ENCODE measurements around the gene NLRC3.

The NLRC3 gene

GRCh38 chr16:3580251-3580651 is 3.0 kb upstream of the NLRC3 start:
- Histone ChIP-seq H3K27ac (ENCODE audit: low read depth in 2 of 2, low read length in 2 of 2) (no peak overlapping the region), H3K4me1 (ENCODE audit: control insufficient read depth in 2 of 2, insufficient read depth in 2 of 2, low read length in 2 of 2) (peaks cover 7 to 9% of the 10 kb centered on the region in 2 donors), H3K9ac (ENCODE audit: low read depth in 1 of 2, low read length in 2 of 2) (no peak overlapping the region), H3K9me3 (ENCODE audit: control insufficient read depth in 2 of 2, low read length in 2 of 2) (no peaks in the 10 kb centered on the region), H3K27me3 (ENCODE audit: control insufficient read depth in 2 of 2, insufficient read depth in 2 of 2, low read length in 2 of 2) (no peaks in the 10 kb centered on the region), H3K4me3 (ENCODE audit: low read length in 2 of 2) (no peak overlapping the region), H3K36me3 (ENCODE audit: control insufficient read depth in 2 of 2, insufficient read depth in 2 of 2, low read length in 2 of 2) (peaks cover 2 to 4% of the 10 kb centered on the region in 2 donors)

- peaks cover 7 to 9% of the 10 kb centered on the region in 2 donors for H3K4me1 ChIP-seq (ENCODE audit: control insufficient read depth in 2 of 2, insufficient read depth in 2 of 2, low read length in 2 of 2)
- H3K27ac ChIP-seq (ENCODE audit: low read depth in 2 of 2, low read length in 2 of 2), result no peak overlapping the region
- H3K27me3 ChIP-seq (ENCODE audit: control insufficient read depth in 2 of 2, insufficient read depth in 2 of 2, low read length in 2 of 2), result no peaks in the 10 kb centered on the region
- H3K36me3 ChIP-seq (ENCODE audit: control insufficient read depth in 2 of 2, insufficient read depth in 2 of 2, low read length in 2 of 2), result peaks cover 2 to 4% of the 10 kb centered on the region in 2 donors
- H3K4me3 ChIP-seq (ENCODE audit: low read length in 2 of 2), result no peak overlapping the region
- no peak overlapping the region for H3K9ac ChIP-seq (ENCODE audit: low read depth in 1 of 2, low read length in 2 of 2)
- H3K9me3 ChIP-seq (ENCODE audit: control insufficient read depth in 2 of 2, low read length in 2 of 2), result no peaks in the 10 kb centered on the region
Observed at GRCh38 chr16:3579776-3580175, 2.6 kb upstream of the NLRC3 start.

GRCh38 chr16:3578610-3579551 is 1.7 kb upstream of the NLRC3 start:
- Histone ChIP-seq H3K4me1 (ENCODE audit: control insufficient read depth in 2 of 2, insufficient read depth in 2 of 2, low read length in 2 of 2) (peaks cover 7 to 9% of the 10 kb centered on the region in 2 donors), H3K36me3 (ENCODE audit: control insufficient read depth in 2 of 2, insufficient read depth in 2 of 2, low read length in 2 of 2) (peaks cover 2 to 4% of the 10 kb centered on the region in 2 donors), H3K27me3 (ENCODE audit: control insufficient read depth in 2 of 2, insufficient read depth in 2 of 2, low read length in 2 of 2) (no peaks in the 10 kb centered on the region), H3K4me3 (ENCODE audit: low read length in 2 of 2) (peak overlapping the region in 1 of 2 donors; percentile 48), H3K9me3 (ENCODE audit: control insufficient read depth in 2 of 2, low read length in 2 of 2) (no peaks in the 10 kb centered on the region), H3K27ac (ENCODE audit: low read depth in 2 of 2, low read length in 2 of 2) (peak overlapping the region in 1 of 2 donors; percentile 52), H3K9ac (ENCODE audit: low read depth in 1 of 2, low read length in 2 of 2) (peak overlapping the region in 1 of 2 donors; percentile 32)

- H3K36me3 ChIP-seq (ENCODE audit: control insufficient read depth in 2 of 2, insufficient read depth in 2 of 2, low read length in 2 of 2), result peaks cover 0 to 2% of the 10 kb centered on the region in 2 donors
- H3K9ac ChIP-seq (ENCODE audit: low read depth in 1 of 2, low read length in 2 of 2), result no peak overlapping the region
- peaks cover 7 to 9% of the 10 kb centered on the region in 2 donors for H3K4me1 ChIP-seq (ENCODE audit: control insufficient read depth in 2 of 2, insufficient read depth in 2 of 2, low read length in 2 of 2)
- H3K9me3 ChIP-seq (ENCODE audit: control insufficient read depth in 2 of 2, low read length in 2 of 2), result no peaks in the 10 kb centered on the region
- peak overlapping the region in 1 of 2 donors; percentile 52 for H3K27ac ChIP-seq (ENCODE audit: low read depth in 2 of 2, low read length in 2 of 2)
- H3K4me3 ChIP-seq (ENCODE audit: low read length in 2 of 2), result no peak overlapping the region
- H3K27me3 ChIP-seq (ENCODE audit: control insufficient read depth in 2 of 2, insufficient read depth in 2 of 2, low read length in 2 of 2), result no peaks in the 10 kb centered on the region
Observed at GRCh38 chr16:3578121-3578520, 918 bp upstream of the NLRC3 start.

GRCh38 chr16:3576211-3576610 is 992 bp downstream of the NLRC3 start:
- Histone ChIP-seq H3K4me3 (ENCODE audit: low read length in 2 of 2) (peak overlapping the region; percentile 22 to 67), H3K4me1 (ENCODE audit: control insufficient read depth in 2 of 2, insufficient read depth in 2 of 2, low read length in 2 of 2) (peaks cover 7 to 9% of the 10 kb centered on the region in 2 donors), H3K27me3 (ENCODE audit: control insufficient read depth in 2 of 2, insufficient read depth in 2 of 2, low read length in 2 of 2) (no peaks in the 10 kb centered on the region), H3K27ac (ENCODE audit: low read depth in 2 of 2, low read length in 2 of 2) (no peak overlapping the region), H3K9ac (ENCODE audit: low read depth in 1 of 2, low read length in 2 of 2) (no peak overlapping the region), H3K36me3 (ENCODE audit: control insufficient read depth in 2 of 2, insufficient read depth in 2 of 2, low read length in 2 of 2) (no peaks in the 10 kb centered on the region), H3K9me3 (ENCODE audit: control insufficient read depth in 2 of 2, low read length in 2 of 2) (no peaks in the 10 kb centered on the region)

GRCh38 chr16:3575491-3575890 is 1.7 kb downstream of the NLRC3 start:
- Histone ChIP-seq H3K9ac (ENCODE audit: low read depth in 1 of 2, low read length in 2 of 2) (no peak overlapping the region), H3K4me3 (ENCODE audit: low read length in 2 of 2) (peak overlapping the region in 1 of 2 donors; percentile 9), H3K27ac (ENCODE audit: low read depth in 2 of 2, low read length in 2 of 2) (no peak overlapping the region)

GRCh38 chr16:3574195-3574594 is 3.0 kb downstream of the NLRC3 start:
- Histone ChIP-seq H3K4me3 (ENCODE audit: low read length in 2 of 2) (no peak overlapping the region), H3K27me3 (ENCODE audit: control insufficient read depth in 2 of 2, insufficient read depth in 2 of 2, low read length in 2 of 2) (no peaks in the 10 kb centered on the region), H3K9me3 (ENCODE audit: control insufficient read depth in 2 of 2, low read length in 2 of 2) (peaks cover 0 to 6% of the 10 kb centered on the region in 2 donors), H3K27ac (ENCODE audit: low read depth in 2 of 2, low read length in 2 of 2) (no peak overlapping the region), H3K36me3 (ENCODE audit: control insufficient read depth in 2 of 2, insufficient read depth in 2 of 2, low read length in 2 of 2) (no peaks in the 10 kb centered on the region), H3K9ac (ENCODE audit: low read depth in 1 of 2, low read length in 2 of 2) (no peak overlapping the region), H3K4me1 (ENCODE audit: control insufficient read depth in 2 of 2, insufficient read depth in 2 of 2, low read length in 2 of 2) (peaks cover 4 to 7% of the 10 kb centered on the region in 2 donors)

More at GRCh38 chr16:3575491-3575890, 1.7 kb downstream of the NLRC3 start:
- H3K27me3 ChIP-seq (ENCODE audit: control insufficient read depth in 2 of 2, insufficient read depth in 2 of 2, low read length in 2 of 2), result no peaks in the 10 kb centered on the region
- H3K4me1 ChIP-seq (ENCODE audit: control insufficient read depth in 2 of 2, insufficient read depth in 2 of 2, low read length in 2 of 2), result peaks cover 7 to 9% of the 10 kb centered on the region in 2 donors
- peaks cover 0 to 3% of the 10 kb centered on the region in 2 donors for H3K9me3 ChIP-seq (ENCODE audit: control insufficient read depth in 2 of 2, low read length in 2 of 2)
- H3K36me3 ChIP-seq (ENCODE audit: control insufficient read depth in 2 of 2, insufficient read depth in 2 of 2, low read length in 2 of 2), result no peaks in the 10 kb centered on the region

GRCh38 chr16:3573146-3573815 is 3.9 kb downstream of the NLRC3 start:
- Histone ChIP-seq H3K9me3 (ENCODE audit: control insufficient read depth in 2 of 2, low read length in 2 of 2) (peaks cover 0 to 6% of the 10 kb centered on the region in 2 donors), H3K27me3 (ENCODE audit: control insufficient read depth in 2 of 2, insufficient read depth in 2 of 2, low read length in 2 of 2) (no peaks in the 10 kb centered on the region), H3K27ac (ENCODE audit: low read depth in 2 of 2, low read length in 2 of 2) (no peak overlapping the region), H3K36me3 (ENCODE audit: control insufficient read depth in 2 of 2, insufficient read depth in 2 of 2, low read length in 2 of 2) (no peaks in the 10 kb centered on the region), H3K4me3 (ENCODE audit: low read length in 2 of 2) (no peak overlapping the region), H3K9ac (ENCODE audit: low read depth in 1 of 2, low read length in 2 of 2) (no peak overlapping the region), H3K4me1 (ENCODE audit: control insufficient read depth in 2 of 2, insufficient read depth in 2 of 2, low read length in 2 of 2) (peaks cover 0 to 1% of the 10 kb centered on the region in 2 donors)

- Histone ChIP-seq H3K27ac (ENCODE audit: low read depth in 2 of 2, low read length in 2 of 2) (no peak overlapping the region), H3K9me3 (ENCODE audit: control insufficient read depth in 2 of 2, low read length in 2 of 2) (peaks cover 0 to 6% of the 10 kb centered on the region in 2 donors), H3K9ac (ENCODE audit: low read depth in 1 of 2, low read length in 2 of 2) (no peak overlapping the region), H3K27me3 (ENCODE audit: control insufficient read depth in 2 of 2, insufficient read depth in 2 of 2, low read length in 2 of 2) (no peaks in the 10 kb centered on the region), H3K4me3 (ENCODE audit: low read length in 2 of 2) (no peak overlapping the region), H3K36me3 (ENCODE audit: control insufficient read depth in 2 of 2, insufficient read depth in 2 of 2, low read length in 2 of 2) (no peaks in the 10 kb centered on the region), H3K4me1 (ENCODE audit: control insufficient read depth in 2 of 2, insufficient read depth in 2 of 2, low read length in 2 of 2) (no peaks in the 10 kb centered on the region)
Observed at GRCh38 chr16:3570420-3571062, 6.7 kb downstream of the NLRC3 start.

Data from mucosa of rectum (tissue), 2 donors.